ENCODE results near the gene DSCAML1.
"Not testable (repeated sequence)": the region's sequence is repeated elsewhere in the genome, so short reads cannot be mapped to it uniquely, and the experiment has no call there.

Gene DSCAML1

DNA sequence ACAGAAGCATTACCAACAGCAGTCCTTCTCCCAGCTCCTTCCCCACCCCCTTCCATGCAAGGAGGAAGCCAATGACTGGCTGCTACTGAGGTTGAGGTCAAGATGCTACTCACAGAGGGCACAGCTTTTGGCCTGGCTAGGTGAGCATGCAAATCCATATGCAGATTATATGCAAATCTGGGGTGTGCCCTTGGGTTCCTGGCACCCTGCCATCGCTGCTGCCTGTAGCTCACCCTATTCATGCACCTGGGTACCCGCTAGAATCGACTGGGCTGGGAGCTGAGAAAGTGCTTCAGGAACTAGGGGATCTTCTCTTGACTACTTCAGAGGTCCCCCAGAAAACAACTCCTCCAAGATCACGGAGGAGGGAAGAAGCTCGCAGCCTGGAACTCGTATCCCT is 4.0 kb downstream of the DSCAML1 start:
- no peak for DNase-seq (ENCODE audit: low read depth)

GRCh38 chr11:117792241-117792640 is 4.8 kb downstream of the DSCAML1 start:
- DNase-seq (ENCODE audit: low read depth): no peak

GRCh38 chr11:117790279-117790678 is 6.7 kb downstream of the DSCAML1 start:
- no peak for DNase-seq (ENCODE audit: low read depth)

- DNase-seq (ENCODE audit: low read depth): no peak
These were observed 7.8 kb downstream of the DSCAML1 start for GRCh38 chr11:117789241-117789640.

GRCh38 chr11:117786135-117786870 is 10.7 kb downstream of the DSCAML1 start:
- no peak for DNase-seq (ENCODE audit: low read depth)

DNA sequence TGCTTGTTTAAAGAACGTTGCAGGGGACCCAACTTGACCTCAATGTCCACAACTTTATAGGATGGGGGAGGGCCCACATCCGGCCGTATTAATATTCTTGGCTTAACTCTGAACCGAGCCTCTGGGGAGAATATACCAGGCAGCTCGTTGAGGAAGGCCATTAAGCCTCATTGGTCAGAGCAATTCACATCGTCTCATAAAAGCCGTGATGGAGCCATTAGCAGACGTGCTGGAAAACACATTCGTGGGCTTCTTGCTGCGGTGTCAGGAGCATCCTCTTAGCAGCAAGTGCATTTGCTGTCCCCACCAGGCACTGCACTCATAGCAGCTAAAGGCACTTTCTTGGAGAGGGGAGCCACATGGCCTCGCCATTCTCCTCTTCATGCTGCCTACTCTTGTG is 14.9 kb downstream of the DSCAML1 start:
- no peak for DNase-seq (ENCODE audit: low read depth)

DNA sequence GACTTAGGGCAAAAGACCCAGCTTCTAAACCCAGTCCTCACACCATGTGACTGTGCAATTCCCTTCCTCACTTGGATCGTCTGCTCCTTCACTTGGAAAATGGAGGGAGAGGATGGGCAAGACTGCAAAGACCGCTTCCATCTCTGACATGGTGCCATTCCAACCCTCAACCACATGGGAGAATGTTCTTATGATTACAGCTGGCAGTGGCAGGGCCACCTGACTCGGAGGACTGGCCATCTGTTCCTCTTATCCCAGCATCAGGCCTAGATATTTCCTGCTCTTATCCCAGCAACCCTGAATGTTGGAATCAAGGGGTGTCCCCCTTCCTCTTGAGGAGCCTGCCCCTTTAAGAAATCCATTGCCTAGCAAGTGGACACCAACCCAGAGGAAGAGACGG is 15.4 kb downstream of the DSCAML1 start:
- no peak for DNase-seq (ENCODE audit: low read depth)

DNA sequence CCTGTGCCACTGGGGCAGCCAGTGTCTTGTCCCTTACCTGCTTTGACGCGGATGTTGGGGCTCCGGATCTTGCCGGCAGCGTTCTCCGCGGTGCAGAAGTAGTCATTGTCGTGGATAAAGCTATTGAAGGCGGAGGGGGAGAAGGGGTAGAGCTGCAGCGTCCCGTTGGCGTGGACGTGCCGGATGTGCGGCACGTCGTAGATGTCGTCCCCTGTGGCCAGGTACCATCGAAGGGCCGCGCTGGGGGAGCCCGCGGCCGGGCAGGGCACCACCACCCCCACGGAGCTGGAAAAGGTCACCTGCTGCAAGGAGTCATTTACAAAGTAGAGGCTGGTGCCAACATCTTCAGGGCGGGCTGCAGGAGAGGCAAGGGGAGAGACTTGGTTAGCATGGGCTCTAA is 16.6 kb downstream of the DSCAML1 start:
- DNase-seq (ENCODE audit: low read depth): no peak

- no peak for DNase-seq (ENCODE audit: low read depth)
These were observed 22.5 kb downstream of the DSCAML1 start for GRCh38 chr11:117774553-117774952.

GRCh38 chr11:117772360-117772759 is 24.7 kb downstream of the DSCAML1 start:
- DNase-seq (ENCODE audit: low read depth): no peak

DNA sequence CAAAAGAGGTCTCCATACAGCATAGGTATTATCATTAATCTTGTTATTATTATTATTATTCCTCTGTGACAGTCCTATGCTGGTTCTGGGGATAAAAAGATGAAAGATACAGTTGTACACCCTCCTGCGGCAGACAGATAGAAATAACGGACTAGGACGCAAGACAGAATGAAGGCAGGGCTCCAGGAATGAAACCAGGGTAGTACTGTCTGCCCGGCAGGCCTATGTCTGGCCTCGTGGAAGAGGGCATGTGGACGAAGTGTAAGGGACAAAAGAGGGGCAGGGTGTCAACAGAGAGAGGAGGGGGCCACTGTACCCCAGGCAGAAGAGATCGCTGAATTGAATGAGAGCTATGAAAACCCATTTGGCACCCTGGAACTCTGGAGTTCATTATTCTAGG is 25.2 kb downstream of the DSCAML1 start:
- DNase-seq (ENCODE audit: low read depth): no peak

DNA sequence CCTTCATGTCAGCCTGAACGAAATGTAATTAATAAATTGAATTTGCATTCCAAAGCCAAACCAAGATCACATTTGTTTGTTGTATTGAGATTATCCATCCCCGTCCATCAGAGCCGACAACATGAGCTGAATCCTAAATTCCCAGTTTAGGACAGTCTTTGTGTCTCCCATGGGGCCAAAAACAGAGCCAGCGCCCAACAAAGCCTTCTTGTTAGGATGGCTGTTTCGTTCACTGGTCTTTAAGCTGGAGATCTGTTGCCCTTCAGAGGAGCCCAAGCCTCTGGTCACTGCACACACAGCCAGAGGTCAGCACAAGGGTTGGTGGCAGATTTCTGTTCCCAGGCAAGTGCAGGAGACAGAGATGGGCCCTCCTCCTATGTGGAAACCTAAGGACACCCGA is 25.8 kb downstream of the DSCAML1 start:
- DNase-seq (ENCODE audit: low read depth): no peak

DNA sequence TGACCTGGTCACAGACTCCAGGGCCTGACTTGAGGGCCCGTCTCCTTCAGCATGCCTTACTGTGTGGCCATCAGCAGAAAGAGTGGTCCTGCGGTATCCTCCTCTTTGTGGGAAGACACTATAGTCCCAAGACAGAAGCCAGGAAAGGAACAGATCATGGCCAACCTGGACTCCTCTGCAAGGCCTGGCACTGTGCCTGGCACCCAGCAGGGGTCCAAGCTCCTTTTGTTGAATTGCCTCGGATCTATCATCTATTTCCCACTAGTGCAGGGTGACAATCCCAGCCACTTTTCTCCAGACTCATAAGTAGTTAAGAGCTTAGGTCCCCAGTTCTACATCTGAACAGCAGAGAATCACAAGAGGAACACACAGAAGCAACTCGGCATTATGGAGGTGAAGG is 27.0 kb downstream of the DSCAML1 start:
- no peak for DNase-seq (ENCODE audit: low read depth)

GRCh38 chr11:117769533-117769932 is 27.5 kb downstream of the DSCAML1 start:
- no peak for DNase-seq (ENCODE audit: low read depth)

GRCh38 chr11:117768506-117768905 is 28.5 kb downstream of the DSCAML1 start:
- DNase-seq (ENCODE audit: low read depth): no peak

DNA sequence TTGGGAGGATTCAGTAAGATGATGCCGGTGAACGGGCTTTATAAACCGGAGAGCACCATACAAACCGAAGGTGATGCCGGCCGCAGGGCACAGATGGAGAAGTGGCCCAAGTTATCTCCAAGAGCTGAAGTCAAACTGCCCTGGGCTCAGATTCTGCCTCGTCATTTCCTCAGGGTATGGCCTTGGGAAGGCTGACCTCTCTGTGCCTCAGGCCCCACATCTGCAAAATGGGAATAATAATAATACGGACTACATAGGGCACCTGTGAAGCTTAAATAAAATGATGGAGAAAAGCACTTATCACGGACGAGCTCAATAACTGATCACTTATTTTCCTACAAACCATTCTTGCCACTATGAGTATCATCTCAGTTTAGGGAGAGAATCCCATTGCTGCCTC is 29.9 kb downstream of the DSCAML1 start:
- no peak for DNase-seq (ENCODE audit: low read depth)

- no peak for DNase-seq (ENCODE audit: low read depth)
These were observed 30.4 kb downstream of the DSCAML1 start for GRCh38 chr11:117766576-117766975.

- no peak for DNase-seq (ENCODE audit: low read depth)
These were observed 31.0 kb downstream of the DSCAML1 start for GRCh38 chr11:117766026-117766425.

DNA sequence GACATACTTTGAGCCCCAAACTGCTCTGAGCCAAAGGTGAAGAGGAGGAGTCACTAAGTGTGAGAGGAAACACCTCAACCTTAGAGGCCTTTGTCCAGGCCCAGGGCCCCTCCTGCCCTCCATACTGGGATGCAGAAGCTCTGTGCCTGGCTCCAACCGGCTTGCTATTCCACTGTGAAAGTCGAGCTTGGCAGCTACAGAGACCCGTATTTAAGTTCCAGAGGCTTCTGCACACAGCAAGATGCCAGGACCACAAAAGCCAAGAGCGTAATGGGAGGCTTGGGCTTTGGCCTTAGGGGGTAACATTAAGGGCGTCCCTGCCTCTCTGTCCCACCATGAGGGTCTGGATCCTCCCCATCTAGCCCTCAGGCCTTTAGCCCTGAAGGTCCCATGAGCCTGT is 31.9 kb downstream of the DSCAML1 start:
- no peak for DNase-seq (ENCODE audit: low read depth)

DNA sequence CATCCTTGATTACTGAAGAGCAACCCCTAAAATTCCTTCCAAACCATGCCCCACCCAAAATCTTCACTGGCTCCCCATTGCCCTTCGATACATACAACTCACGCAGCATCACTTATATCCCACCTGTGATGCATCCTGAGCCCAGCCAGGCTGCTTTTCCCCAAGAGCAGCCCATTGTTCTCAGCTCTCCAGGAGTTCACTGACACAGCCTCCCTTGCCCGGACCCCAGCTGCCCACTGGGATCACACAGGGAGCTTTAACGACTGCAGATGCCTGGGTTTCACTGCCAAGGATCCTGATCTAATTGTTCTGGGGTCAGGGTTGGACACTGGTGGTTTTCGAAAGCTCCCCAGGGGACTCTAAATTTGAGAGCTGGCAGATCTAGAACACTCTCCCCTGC is 33.6 kb downstream of the DSCAML1 start:
- not testable (repeated sequence) for DNase-seq (ENCODE audit: low read depth)

GRCh38 chr11:117761993-117762392 is 35.0 kb downstream of the DSCAML1 start:
- DNase-seq (ENCODE audit: low read depth): no peak

GRCh38 chr11:117759305-117759704 is 37.7 kb downstream of the DSCAML1 start:
- DNase-seq (ENCODE audit: low read depth): no peak

- no peak for DNase-seq (ENCODE audit: low read depth)
These were observed 43.0 kb downstream of the DSCAML1 start for GRCh38 chr11:117754030-117754429.

DNA sequence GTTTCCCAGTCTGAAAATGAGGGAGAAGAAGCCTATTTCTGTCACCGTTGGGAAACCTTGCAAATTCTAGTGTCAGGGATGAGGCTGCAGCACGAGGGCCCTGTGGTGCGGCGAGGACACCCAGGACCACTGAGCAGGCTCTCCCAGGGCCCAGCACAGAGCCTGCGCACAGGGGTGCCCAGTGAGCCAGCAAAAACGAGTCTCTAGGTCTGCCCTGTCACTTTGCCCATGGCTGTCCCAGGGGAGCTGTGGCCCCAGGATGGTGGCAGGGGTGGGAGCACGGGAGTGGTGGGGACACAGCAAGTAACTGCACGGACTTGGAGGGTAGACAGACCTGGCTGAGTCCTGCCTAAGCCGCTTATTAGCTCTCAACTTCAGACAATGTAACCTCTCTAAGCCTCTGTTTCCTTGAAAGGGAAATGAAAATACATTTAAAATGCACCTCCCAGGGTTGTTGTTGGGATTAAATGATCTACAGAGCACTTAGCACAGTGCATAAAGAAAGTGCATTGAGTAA is 44.2 kb downstream of the DSCAML1 start:
- no peak for DNase-seq (ENCODE audit: low read depth)
